ENCODE results near the gene PRIM1. TPM values are rescaled to one million over a fixed set of nuclear protein-coding genes. Genes with fewer than 3 reads are reported as not detected.

PRIM1 gene
- polyA plus RNA-seq, 1 donor (not counting 4 experiments of a cell fraction or from before 2014, with no cell fraction given), result 12.0 TPM

GRCh38 chr12:56721721-56722120 is 30.4 kb downstream of the PRIM1 start:
- Histone ChIP-seq H3K4me2 (ENCODE audit: control insufficient read depth, extremely low read depth, insufficient read depth, low read depth, low read length) (peak overlapping the region; percentile 83), H3K79me2 (ENCODE audit: control insufficient read depth, insufficient read depth, low read length) (peaks cover 76% of the 10 kb centered on the region), H2AFZ (ENCODE audit: control insufficient read depth, low read length) (no peak overlapping the region), H3K27ac (ENCODE audit: control insufficient read depth, insufficient read depth, low read length) (peak overlapping the region; percentile 72), H3K9me1 (ENCODE audit: control insufficient read depth, extremely low read depth, insufficient read depth, low read length) (peaks cover 15% of the 10 kb centered on the region), H3K4me3 (ENCODE audit: control insufficient read depth in 2 of 3, extremely low read depth in 1 of 3, insufficient read depth in 2 of 3, low read depth in 1 of 3, low read length in 3 of 3) (peak overlapping the region; percentile 1 to 48 (median 42)), H4K20me1 (ENCODE audit: control insufficient read depth, extremely low read depth, insufficient read depth, low read length) (peaks cover 50% of the 10 kb centered on the region), H3K36me3 (ENCODE audit: control insufficient read depth in 2 of 2, extremely low read depth in 1 of 2, insufficient read depth in 2 of 2, low read length in 2 of 2) (peaks cover 10 to 40% of the 10 kb centered on the region in 2 experiments), H3K27me3 (ENCODE audit: control insufficient read depth, extremely low read depth, insufficient read depth, low read length) (no peaks in the 10 kb centered on the region), H3K9me3 (ENCODE audit: control insufficient read depth, low read depth, low read length) (no peaks in the 10 kb centered on the region), H3K9ac (ENCODE audit: control insufficient read depth, extremely low read depth, insufficient read depth, low read length) (peak overlapping the region; percentile 44), H3K4me1 (ENCODE audit: control insufficient read depth, extremely low read depth, insufficient read depth, low read length) (peaks cover 27% of the 10 kb centered on the region)
- dilution Hi-C loops (cut with MboI; ENCODE audit: extremely low pct_ligation_motif_present, low sequenced_read_pairs), result no loop called here
- TF ChIP-seq CTCF (optimal IDR thresholded peaks at IDR 0.05 in 1 of 3, IDR thresholded peaks at IDR 0.05 in 1 of 3, conservative IDR thresholded peaks at IDR 0.05 in 1 of 3; ENCODE audit: extremely low read depth in 1 of 3, insufficient read depth in 2 of 3, low read length in 3 of 3), result no peak
- FAIRE-seq, result no peak
- no peak for DNase-seq (ENCODE audit: low read depth, low spot score)

DNA sequence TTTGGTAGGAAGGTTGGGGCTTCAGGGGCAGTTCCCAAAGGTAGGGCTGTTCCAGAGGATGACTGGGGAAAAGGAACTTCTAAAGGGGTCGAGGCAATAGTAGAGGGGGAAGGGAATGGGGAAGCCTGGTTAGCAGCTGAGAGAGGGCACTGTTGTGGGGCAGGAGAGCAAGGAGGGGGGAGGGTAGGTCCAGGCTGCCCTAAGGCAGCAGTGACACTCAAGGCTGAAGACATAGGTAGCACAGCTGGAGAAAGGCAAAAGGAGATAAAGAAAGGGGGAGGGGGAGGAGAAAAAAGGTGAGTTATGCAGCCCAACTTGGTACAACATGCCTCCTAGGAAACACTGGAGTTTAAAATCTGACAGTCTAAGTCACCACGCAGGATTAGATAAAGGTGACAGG is 30.9 kb downstream of the PRIM1 start:
- Histone ChIP-seq H3K9me3 (ENCODE audit: control insufficient read depth, low read depth, low read length) (no peaks in the 10 kb centered on the region), H3K27me3 (ENCODE audit: control insufficient read depth, extremely low read depth, insufficient read depth, low read length) (no peaks in the 10 kb centered on the region), H3K79me2 (ENCODE audit: control insufficient read depth, insufficient read depth, low read length) (peaks cover 82% of the 10 kb centered on the region), H3K9ac (ENCODE audit: control insufficient read depth, extremely low read depth, insufficient read depth, low read length) (peak overlapping the region; percentile 44), H3K4me1 (ENCODE audit: control insufficient read depth, extremely low read depth, insufficient read depth, low read length) (peaks cover 27% of the 10 kb centered on the region), H3K27ac (ENCODE audit: control insufficient read depth, insufficient read depth, low read length) (peak overlapping the region; percentile 72), H3K4me3 (ENCODE audit: control insufficient read depth in 2 of 3, extremely low read depth in 1 of 3, insufficient read depth in 2 of 3, low read depth in 1 of 3, low read length in 3 of 3) (peak overlapping the region in 1 of 3 experiments; percentile 42), H3K9me1 (ENCODE audit: control insufficient read depth, extremely low read depth, insufficient read depth, low read length) (peaks cover 15% of the 10 kb centered on the region), H2AFZ (ENCODE audit: control insufficient read depth, low read length) (no peak overlapping the region), H3K4me2 (ENCODE audit: control insufficient read depth, extremely low read depth, insufficient read depth, low read depth, low read length) (peak overlapping the region; percentile 83), H4K20me1 (ENCODE audit: control insufficient read depth, extremely low read depth, insufficient read depth, low read length) (peaks cover 54% of the 10 kb centered on the region), H3K36me3 (ENCODE audit: control insufficient read depth in 2 of 2, extremely low read depth in 1 of 2, insufficient read depth in 2 of 2, low read length in 2 of 2) (peaks cover 13 to 42% of the 10 kb centered on the region in 2 experiments)
- no peak for TF ChIP-seq CTCF (optimal IDR thresholded peaks at IDR 0.05 in 1 of 3, IDR thresholded peaks at IDR 0.05 in 1 of 3, conservative IDR thresholded peaks at IDR 0.05 in 1 of 3; ENCODE audit: extremely low read depth in 1 of 3, insufficient read depth in 2 of 3, low read length in 3 of 3)
- TF ChIP-seq EZH2 (IDR thresholded peaks at IDR 0.05; ENCODE audit: low read length), result no peak
- DNase-seq (ENCODE audit: low read depth, low spot score) (no peak), FAIRE-seq (no peak)
- dilution Hi-C loops (cut with MboI; ENCODE audit: extremely low pct_ligation_motif_present, low sequenced_read_pairs), result no loop called here

Data from keratinocyte (primary cell).